CD4-positive, alpha-beta T cell treated with Interleukin-1 beta for 1 hour (primary cell): ENCODE measurements around the gene ELOVL2.

ENCODE experiments used
- DNase-seq, 2 donors: peaks; one replicate each; pipeline ENCODE4 v3.0.0-alpha.2; 2020 to 2022

The ELOVL2 gene

DNA sequence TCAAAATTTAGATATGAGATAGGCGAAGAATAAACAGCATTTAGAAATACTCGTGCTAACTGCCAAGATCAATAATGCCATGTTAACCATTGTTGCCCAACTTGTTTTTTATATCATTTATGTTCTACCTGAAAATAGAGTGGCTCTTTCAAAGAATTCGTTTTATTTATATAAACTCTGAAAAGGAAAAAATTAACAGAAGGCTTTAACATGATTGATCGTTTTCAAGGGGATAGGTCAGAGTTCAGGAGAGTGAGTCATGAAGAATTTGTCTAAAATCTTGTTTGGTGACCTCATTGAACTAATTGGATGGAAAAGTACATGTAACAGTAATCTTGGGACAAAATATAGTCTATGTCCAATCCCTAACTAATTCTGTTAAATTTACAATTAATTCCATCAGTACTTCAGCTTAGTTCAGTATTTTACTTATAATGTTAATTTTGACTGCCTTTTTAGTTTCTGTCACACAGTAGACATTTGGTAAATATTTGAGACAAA, 11.1 kb upstream of the ELOVL2 start:
- no peak for DNase-seq

DNA sequence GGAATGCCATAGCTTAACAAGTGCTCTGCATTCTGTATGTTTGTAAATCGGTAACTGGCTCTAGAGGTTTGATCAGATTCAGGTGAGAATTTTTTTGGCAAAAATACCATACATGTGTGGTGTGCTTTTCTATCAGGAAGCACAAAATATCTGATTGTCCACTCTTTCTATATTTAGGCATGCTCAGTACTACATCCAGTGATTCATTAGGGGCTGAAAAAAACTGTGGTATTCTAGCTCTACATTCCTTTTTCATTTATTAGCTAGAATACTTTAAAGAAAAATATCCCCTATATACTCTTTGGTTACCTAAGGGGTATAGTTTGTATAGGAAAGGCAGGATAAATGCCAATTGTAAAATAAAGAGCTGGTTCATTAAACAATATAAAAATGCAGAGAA, 10.6 kb upstream of the ELOVL2 start:
- no peak for DNase-seq

DNA sequence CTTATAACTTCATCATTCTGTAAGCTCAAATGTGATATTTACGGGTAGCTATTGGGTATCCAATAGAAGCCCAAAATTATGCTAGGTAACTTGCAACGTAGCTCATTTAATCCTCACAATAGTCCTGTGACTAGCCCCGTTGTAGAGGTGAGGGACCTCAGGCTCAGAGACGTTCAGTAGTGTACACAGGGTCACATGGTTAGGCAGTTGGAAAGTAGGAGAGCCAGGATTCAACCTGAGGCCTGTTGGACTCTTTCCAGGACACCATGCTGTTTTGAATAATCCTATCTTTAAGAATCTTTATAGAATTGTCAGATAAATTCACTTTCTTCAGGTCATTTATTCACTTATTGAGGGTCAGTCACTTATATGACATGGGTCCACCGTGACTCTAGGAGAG, 9.2 kb upstream of the ELOVL2 start:
- DNase-seq: no peak

DNA sequence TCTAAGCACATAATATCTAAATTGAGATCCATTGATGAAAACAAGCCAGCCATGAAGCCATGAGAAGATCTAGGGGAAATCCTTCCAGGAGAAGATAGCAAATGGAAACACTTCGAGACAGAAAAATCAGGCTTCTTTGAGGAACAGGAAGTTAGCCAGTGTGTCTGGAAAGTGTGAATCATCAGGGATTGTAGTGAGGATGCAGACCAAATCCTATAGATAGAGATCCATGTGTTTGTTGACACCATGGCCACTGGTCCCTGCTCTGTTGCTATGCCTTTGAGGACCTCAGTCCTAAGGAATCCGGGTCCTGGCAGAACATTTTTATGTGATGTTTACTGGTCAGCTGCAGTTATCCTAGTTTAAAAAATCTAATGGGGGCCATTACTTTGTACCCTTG, 6.6 kb upstream of the ELOVL2 start:
- DNase-seq: no peak

DNA sequence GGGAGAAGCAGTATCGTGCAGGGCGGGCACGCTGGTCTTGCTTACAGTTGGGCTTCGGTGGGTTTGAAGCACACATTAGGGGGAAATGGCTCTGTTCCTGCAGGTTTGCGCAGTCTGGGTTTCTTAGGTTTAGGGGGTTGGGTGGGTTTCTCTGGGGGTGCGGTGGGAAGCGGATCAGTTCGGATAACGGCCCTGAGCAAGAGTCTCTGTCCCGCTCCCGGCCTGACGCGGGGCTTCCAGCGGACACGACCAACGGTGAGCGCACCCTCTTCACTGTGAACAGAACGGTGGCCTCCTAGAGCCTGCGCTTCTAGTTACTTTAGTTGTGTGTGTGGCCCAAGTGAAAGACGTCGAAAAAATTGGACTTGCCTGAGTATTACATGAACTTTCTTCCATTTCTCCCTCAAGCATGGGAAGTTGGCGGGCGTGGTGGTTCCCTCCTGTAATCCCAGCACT, 635 bp upstream of the ELOVL2 start:
- DNase-seq: no peak

DNA sequence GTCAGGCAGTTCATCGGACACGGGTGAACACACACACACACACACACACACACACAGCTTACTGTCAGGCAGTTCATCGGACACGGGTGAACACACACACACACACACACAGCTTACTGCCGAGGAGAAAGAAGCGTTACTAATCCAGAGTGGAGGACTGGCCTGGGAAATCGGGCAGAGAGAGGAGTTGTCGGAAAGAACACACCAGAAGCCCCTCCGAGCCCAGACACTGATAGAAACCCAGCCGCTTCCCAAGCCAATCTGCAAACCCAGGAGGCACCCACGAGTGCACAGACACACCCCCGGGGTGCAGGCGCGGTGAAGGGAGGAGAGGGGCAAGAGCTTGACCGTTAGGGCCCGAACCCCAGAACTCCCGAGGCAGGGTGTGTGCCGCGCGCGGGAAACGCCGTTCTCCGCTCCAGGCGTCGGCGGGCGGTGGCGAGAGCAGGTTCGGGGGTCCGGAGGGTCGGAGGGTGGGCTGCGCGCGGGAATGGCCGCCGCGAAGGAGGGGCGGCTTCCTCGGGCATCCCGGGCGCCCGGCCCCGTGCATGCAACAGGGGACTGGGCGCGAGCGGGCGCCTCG, 636 bp downstream of the ELOVL2 start:
- DNase-seq: no peak

DNA sequence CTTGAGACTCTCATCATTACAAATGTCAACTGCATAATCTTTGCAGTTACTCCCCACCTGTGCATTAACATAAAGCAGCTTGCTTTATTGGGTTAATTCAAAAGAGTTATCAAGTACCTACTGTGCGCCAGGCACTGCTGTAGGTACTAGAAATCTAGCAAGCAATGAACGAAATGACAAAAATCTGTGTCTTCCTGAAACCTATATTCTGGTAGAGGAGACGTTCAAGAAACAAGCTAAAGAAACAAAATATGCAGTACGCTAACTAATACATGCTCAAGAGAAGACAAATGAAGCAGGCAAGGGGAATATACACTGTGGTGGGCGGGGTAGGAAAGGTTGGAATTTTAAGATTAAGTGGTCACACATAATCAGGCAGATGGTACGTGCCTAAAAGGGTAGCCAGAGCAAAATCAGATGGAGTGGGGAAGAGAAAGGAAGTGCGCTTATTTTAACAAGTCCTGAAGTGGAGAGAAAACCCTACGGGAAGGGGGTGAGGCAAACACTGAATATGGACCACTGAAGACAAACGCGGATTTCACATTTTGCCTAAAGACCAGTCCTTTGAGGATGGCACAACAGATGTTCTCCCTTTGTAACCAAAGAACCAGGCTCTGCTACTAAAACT, 1.2 kb downstream of the ELOVL2 start:
- no peak for DNase-seq

DNA sequence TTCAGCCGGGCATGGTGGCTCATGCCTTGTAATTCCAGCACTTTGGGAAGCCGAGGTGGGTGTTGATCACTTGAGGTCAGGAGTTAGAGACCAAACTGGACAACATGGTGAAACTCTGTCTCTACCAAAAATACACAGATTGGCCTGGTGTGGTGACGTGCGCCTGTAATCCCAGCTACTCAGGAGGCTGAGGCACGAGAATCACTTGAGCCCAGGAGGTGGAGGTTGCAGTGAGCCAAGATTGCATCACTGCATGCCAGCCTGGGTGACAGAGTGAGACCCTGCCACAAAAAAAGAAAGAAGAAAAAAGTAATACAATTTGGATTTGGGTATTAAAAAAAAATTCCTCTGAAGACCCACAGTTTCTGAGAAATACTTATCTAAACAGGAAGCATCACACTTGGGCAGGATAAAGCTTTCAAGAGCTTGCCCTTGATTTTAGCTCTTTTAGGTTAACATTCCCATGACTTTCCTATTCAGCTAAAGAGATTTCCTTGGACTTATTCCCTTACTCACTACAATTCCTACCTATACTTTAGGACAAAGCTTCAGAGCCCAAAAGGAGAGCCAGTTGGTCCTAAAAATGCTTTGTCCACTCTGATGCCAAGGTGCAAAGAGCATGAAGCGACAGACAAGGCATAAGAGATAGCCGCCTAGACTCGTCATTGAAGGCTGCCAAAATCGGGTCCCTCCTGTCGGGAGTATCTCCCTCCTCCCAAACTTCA, 1.9 kb downstream of the ELOVL2 start:
- DNase-seq: no peak

DNA sequence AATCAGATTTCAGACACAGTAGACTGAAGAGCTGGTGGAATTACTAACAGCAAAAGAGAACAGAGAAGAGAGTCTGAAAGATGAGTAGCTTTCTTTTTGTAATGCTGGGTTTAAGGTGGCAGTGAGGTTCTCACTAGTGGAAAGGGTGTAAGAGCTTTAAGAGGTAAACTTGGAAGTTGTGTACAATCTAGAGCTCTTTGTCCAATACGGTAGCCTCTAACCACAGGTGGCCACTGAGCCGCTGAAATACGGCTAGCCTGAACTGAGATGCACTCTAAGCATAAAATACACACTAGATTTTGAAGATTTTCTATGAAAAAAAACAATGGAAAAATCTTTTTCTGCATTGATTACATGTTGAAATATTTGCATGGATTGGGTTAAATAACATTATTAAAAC, 4.0 kb downstream of the ELOVL2 start:
- no peak for DNase-seq

DNA sequence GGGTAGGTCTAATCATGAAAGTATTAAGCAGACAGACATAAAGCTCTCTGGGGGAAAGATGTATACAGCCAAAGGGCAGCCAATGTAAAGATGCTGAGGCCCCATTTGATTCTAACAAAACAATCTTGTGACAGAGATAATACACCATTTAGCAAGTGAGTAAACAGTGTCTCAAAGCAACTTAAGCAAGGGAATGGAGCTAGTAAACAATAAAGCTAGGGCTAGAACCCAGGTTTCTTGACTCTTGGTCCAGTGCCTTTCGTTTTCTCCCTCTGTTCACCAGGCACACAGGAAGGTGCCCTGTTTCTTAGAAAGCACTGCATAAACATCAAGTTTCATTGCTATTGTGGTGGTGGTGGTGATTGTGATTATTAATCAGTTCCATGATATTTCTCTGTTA, 5.1 kb downstream of the ELOVL2 start:
- no peak for DNase-seq

DNA sequence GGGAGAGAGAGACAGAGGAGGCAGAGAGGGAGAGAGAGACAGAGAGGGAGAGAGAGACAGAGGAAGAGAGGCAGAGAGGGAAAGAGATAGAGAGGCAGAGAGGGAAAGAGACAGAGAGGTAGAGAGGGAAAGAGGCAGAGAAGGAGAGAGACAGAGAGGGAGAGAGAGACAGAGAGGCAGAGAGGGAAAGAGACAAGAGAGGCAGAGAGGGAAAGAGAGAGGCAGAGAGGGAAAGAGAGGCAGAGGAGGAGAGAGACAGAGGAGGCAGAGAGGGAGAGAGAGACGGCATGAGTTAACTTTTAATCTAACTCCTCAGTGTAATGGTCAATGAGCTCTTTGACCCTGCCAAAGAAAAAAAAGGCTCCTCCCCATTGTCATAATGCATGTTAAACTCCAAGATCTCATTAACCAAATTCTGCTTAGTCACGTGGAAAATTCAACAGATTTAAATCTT, 7.1 kb downstream of the ELOVL2 start:
- DNase-seq: no peak

DNA sequence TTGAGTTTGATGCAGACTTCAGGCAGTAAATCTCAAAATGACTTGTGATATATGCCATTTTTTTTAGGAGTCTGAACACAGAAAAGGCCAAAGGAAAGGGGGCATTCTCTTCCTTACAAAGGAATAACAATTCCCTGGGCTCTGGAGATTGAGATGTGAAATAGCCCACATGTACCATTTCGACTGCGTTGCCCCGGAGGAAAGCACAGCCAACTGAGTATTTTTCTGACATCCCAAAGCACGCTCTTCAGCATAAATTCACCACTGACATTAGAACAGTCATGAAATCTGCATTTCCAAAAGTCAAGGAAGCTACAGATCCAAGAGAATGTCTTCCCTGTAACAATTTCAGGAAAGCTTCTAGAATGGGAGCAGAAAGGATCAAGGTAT, 7.8 kb downstream of the ELOVL2 start:
- DNase-seq: no peak

DNA sequence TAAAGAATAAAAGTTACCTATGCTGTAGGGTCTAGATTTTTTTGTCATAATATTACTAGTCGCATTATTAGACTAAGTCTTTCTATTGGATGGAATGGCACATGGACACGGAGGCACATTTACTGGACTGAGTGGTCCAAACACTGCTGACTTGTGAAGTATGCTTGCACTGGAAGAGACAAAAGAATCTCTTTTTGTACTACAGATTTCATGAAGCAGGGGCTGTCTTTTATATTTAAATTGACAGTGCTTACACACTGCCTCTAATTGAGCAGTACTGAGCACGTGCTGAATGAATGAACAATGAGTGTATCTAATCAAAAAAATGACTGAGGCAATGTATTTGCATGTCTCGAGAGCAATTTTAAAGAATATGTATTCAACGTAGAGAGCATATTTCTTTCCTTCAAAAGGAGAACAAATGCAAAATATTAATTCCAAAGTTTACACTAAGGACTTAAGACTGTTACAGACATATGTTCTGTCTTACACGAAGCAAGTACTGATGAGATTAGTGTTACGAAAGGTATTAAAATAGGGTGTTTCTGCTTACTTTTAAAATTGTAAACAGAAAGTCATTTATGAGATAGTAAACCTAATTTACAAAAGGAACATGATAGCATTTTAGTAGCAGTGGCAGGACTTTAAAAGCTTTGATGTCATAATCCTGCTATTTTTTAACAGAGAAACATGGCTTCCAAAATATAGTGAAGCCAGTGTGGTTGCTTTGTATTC, 8.3 kb downstream of the ELOVL2 start:
- DNase-seq: no peak

DNA sequence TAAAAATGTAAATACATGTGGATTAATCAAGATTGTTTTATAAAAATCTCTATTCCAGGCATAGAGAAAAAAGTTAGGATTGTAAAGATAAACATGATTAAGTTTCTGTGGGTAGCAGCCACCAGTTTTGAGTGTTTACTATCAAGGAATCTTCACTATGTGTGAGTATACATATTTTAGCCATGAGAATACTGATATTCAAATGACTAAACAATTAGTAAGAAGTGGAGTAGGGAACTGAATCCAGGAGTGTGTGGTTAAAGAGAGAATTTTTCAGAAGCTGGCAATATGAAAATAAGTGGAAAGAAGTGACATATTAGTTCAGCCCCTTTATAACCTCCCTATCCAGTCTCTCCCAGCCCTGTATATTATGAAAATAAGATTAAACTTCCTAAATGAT, 10.3 kb downstream of the ELOVL2 start:
- DNase-seq: no peak

DNA sequence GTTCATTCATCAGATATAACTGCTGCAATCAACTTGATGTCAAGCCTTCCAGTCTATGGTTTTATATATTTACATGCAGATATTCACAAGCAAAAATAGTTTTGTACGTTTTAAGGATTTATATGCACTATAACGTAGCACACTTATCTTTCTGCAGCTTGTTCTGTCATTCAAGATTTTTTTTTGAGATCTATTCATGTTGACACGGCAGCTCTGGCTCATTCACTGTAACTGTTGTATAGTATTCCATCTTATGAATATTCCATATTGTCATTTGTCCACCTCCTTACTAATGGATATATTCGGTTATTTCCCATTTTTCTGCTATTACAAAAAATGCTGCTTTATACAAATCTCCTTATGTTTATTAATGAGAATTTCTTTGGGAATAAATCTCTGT, 13.2 kb downstream of the ELOVL2 start:
- DNase-seq: no peak

DNA sequence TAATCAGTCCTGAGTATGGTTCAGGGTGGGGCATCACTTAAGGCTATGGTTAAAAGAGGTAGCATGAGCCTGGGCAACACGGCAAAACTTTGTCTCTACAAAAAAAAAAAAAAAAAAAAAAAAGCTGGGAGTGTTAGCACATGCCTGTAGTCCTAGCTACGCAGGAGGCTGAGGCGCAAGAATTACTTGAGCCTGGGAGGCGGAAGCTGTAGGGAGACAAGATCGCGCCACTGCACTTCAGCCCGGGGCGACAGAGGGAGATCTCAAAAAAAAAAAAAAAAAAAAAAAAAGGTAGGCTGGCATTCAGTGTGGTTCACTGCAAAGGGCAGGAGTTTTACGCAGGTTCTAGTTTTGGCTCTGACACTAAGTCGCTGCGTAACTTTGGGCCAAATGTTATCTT, 15.1 kb downstream of the ELOVL2 start:
- no peak for DNase-seq

DNA sequence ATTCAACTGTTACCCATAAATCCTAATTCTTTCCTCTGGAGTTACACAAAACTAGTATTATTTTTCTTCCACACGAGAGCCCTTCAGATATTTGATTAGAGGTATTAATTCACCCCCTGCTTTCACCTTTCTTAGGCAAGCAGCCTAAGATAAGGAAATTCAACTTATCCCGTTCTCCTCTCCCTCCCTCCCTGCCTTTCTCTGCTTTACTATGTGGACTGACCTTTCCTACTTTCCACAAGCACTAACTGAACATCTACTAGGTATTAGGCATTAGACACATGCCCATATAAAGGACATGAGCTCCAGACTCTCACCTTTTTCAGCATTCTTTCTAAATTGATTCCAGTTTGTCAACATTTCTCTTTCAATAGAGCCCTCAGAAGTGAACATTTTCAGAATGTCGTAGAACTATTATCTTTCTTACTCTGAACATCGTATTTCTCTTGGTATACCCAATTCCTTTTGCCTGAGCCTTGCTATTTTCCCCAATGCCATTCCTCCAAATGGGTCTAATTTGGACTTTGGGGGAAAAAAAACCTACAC, 16.5 kb downstream of the ELOVL2 start:
- no peak for DNase-seq

DNA sequence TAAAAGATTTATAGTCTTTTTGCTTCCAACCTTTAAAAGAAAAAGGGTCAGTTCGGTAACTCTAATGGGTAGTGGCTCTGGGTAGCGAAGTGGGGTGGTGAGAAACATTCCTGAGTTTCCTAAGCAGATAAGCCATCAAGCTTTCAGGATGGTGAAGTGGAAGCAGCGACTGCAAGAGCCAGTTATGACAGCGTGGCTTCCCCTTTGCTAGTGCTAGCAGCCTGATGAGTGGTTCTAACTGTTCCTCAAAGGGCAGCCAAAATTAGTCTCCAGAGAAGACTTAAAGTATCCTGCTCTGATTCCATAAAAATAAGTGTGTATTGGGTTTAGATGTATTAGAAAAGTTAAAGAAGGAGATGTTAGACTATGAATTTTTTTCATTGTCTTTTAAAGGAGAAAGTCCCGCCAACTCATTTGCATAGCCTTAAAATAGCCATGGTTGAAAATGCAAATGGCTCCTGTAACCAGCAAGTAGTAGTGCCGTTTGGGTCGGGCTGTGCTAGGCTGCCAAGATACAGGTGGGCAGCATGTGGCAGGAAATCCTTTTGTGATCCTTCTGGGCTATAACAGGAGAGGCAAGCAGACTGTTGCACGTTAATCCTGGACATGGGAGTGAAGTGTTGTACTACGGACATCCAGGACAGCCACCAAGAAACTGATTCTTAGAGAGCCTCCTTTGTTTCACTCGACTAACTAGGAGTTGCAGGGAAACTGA, 18.0 kb downstream of the ELOVL2 start:
- DNase-seq: no peak

DNA sequence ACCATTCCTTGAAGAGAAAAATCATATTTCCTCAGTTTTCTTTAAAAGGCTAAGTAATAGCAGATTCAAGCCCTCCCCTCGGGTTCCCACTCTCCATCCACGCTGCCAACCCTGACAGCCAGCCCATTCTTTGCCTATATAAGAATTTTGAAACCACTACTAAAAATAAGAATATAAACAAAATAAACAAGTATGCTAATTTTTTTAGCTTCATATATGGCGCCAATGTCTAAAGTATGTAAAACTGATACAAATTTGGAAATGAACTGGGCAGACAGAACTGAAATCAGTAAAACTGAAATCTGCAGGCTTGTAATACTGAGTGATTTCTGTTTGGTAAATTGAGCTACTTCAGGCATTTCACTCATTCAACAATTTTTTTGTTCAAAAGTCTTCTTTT, 19.0 kb downstream of the ELOVL2 start:
- DNase-seq: no peak

DNA sequence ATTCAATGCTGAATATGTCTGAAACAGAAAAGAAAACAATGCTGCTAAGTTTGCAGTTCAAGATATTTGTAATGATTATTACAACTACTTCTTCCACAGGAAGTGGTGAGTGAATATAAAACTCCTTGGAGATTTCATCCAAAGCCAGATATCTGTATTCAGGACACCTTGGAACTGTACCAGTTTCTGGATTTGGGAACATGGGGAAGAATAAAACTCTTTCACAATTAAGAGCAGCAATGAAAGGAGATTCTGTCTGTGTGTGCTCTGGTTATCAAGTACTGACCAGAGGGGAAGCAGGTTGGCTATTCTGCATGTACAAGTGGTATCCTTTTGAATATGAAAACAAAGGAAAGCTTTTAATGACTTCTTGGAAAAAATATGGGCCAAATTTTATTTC, 21.1 kb downstream of the ELOVL2 start:
- DNase-seq: no peak

DNA sequence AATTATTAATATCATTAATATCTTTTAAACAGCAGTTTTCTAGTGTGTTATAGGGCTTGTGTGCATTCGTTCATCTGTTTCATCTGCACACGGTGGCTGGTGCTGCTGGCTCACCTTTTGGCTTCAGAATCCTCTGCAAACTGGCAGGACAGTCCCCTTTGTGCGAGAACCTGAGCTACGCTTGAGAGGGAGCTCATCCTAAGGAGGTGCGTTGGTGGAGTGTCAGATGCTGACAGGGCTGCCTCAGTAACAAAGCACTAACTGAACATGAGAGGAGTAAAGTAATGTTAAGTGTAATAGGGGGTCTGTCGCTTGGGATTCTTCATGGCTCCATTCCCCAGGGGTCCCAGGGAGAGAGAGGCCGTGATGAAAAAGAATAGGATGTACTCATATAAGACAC, 22.4 kb downstream of the ELOVL2 start:
- DNase-seq: no peak

DNA sequence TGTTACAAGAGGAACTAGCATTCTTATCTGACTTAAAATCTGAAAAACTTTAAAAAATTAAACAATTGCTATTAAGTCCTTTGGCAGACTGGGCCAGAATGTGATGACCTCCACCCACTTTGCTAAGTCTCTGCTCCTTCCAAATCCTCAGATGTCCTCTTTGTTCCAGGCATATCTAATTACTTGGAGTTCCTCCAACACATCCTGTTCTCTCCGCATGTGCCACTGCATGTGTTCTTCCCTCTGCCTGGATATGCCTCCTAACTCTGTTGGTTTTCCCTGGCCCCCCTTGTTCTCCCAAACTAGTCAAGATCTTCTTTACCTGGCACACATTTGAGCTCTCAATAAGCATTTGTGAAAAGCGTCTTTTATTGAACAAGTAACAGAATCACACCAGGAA, 23.1 kb downstream of the ELOVL2 start:
- DNase-seq: no peak

DNA sequence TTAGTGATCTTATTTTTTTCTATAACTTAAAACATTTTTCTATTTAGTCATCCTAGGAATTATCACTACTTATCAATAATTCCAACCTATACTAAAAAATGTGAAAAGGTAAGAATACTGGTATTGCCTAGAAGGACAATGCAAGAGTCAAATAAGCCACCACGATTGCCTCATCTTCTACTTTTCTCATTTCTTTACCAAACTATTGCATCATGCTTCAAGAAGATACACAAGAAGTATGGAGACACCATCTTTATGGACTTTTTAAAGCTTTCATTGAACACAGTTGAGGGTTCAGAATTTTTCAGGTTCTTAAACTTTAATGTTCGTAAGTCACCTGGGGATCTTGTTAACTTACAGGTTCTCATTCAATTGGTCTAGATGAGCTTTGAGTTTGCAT, 25.9 kb downstream of the ELOVL2 start:
- DNase-seq: no peak
